ENCODE results near the gene VPS26B.
"Not testable (repeated sequence)": the region's sequence is repeated elsewhere in the genome, so short reads cannot be mapped to it uniquely, and the experiment has no call there.

Gene VPS26B

GRCh38 chr11:134223836-134224709 is at the start of gene VPS26B, which contains the start of gene NCAPD3:
Gene VPS26B (plus strand): TSS chr11:134224671. CDS start chr11:134225123, 452 bp downstream.
Gene NCAPD3 (minus strand): TSS chr11:134223967. CDS start chr11:134223926, 41 bp downstream.
- peak; percentile 91 for DNase-seq (ENCODE audit: low read depth in 2 of 2, low spot score in 1 of 2)

- DNase-seq (ENCODE audit: low read depth in 2 of 2, low spot score in 1 of 2), result no peak
These were observed 48.2 kb upstream of the VPS26B start for GRCh38 chr11:134176284-134176683.

- DNase-seq (ENCODE audit: low read depth in 2 of 2, low spot score in 1 of 2), result no peak
These were observed 46.3 kb upstream of the VPS26B start for GRCh38 chr11:134178032-134178674.

GRCh38 chr11:134181707-134182106 is 42.8 kb upstream of the VPS26B start:
- no peak for DNase-seq (ENCODE audit: low read depth in 2 of 2, low spot score in 1 of 2)

- DNase-seq (ENCODE audit: low read depth in 2 of 2, low spot score in 1 of 2), result not testable (repeated sequence)
These were observed 36.4 kb upstream of the VPS26B start for GRCh38 chr11:134188092-134188491.

- no peak for DNase-seq (ENCODE audit: low read depth in 2 of 2, low spot score in 1 of 2)
These were observed 27.7 kb upstream of the VPS26B start for GRCh38 chr11:134196756-134197155.

GRCh38 chr11:134199531-134199930 is 24.9 kb upstream of the VPS26B start:
- no peak for DNase-seq (ENCODE audit: low read depth in 2 of 2, low spot score in 1 of 2)

GRCh38 chr11:134200688-134201087 is 23.8 kb upstream of the VPS26B start:
- DNase-seq (ENCODE audit: low read depth in 2 of 2, low spot score in 1 of 2), result no peak

- DNase-seq (ENCODE audit: low read depth in 2 of 2, low spot score in 1 of 2), result no peak
These were observed 21.8 kb upstream of the VPS26B start for GRCh38 chr11:134202661-134203060.

GRCh38 chr11:134205729-134206128 is 18.7 kb upstream of the VPS26B start:
- no peak for DNase-seq (ENCODE audit: low read depth in 2 of 2, low spot score in 1 of 2)

GRCh38 chr11:134206185-134206584 is 18.3 kb upstream of the VPS26B start:
- DNase-seq (ENCODE audit: low read depth in 2 of 2, low spot score in 1 of 2), result no peak

GRCh38 chr11:134207538-134208239 is 16.8 kb upstream of the VPS26B start:
- peak in 1 of 2 donors; percentile 40 for DNase-seq (ENCODE audit: low read depth in 2 of 2, low spot score in 1 of 2)

GRCh38 chr11:134215836-134216235 is 8.6 kb upstream of the VPS26B start:
- DNase-seq (ENCODE audit: low read depth in 2 of 2, low spot score in 1 of 2), result no peak

GRCh38 chr11:134216816-134217215 is 7.7 kb upstream of the VPS26B start:
- DNase-seq (ENCODE audit: low read depth in 2 of 2, low spot score in 1 of 2), result no peak

GRCh38 chr11:134223121-134223520 is 1.4 kb upstream of the VPS26B start:
- no peak for DNase-seq (ENCODE audit: low read depth in 2 of 2, low spot score in 1 of 2)

GRCh38 chr11:134224710-134225664 is 516 bp downstream of the VPS26B start:
- DNase-seq (ENCODE audit: low read depth in 2 of 2, low spot score in 1 of 2), result peak in 1 of 2 donors; percentile 28

GRCh38 chr11:134226806-134227325 is 2.4 kb downstream of the VPS26B start:
- no peak for DNase-seq (ENCODE audit: low read depth in 2 of 2, low spot score in 1 of 2)

- no peak for DNase-seq (ENCODE audit: low read depth in 2 of 2, low spot score in 1 of 2)
These were observed 4.2 kb downstream of the VPS26B start for GRCh38 chr11:134228625-134229024.

- DNase-seq (ENCODE audit: low read depth in 2 of 2, low spot score in 1 of 2), result no peak
These were observed 4.8 kb downstream of the VPS26B start for GRCh38 chr11:134229126-134229790.

GRCh38 chr11:134230339-134230738 is 5.9 kb downstream of the VPS26B start:
- no peak for DNase-seq (ENCODE audit: low read depth in 2 of 2, low spot score in 1 of 2)

Measured in stimulated activated CD8-positive, alpha-beta memory T cell treated with anti-CD3 and anti-CD28 coated beads, Interleukin-4, amount 100 ng/mL, for 1 hour (primary cell).